ENCODE data around the gene PRG2. TPM values are rescaled to one million over a fixed set of nuclear protein-coding genes. Genes with fewer than 3 reads are reported as not detected.

The PRG2 gene
- total and polyA plus RNA-seq, 10 donors: 1.4 to 10.5 (median 3.7) TPM; not detected in 1

DNA sequence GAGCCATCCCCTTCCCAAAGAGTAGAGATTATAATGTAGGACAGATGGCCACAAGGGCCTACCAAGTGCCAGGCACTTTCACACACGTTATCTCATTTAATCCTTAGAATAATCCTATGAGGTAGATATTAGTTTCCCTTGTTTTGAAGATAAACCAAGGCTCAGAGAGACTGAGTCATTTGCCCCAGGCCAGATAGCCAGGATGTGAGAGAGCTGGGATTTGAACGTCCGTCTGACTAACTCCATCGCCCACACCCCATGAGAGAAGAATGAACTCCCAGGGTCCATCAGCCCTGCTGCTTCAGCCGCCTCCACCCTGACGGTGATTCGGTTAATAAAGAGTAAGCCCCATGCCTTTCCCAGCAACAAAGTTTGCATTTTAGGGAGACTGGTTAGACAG, 20.2 kb downstream of the PRG2 start:
- Histone ChIP-seq H3K4me3 (no peak overlapping the region), H3K27me3 (replicated peaks in 1 of 7) (no peaks in the 10 kb centered on the region), H3K4me1 (peaks cover 0 to 11% (median 0%) of the 10 kb centered on the region in 6 donors), H3K27ac (no peak overlapping the region), H3K36me3 (no peaks in the 10 kb centered on the region), H3K9me3 (no peaks in the 10 kb centered on the region)
- no peak for TF ChIP-seq POLR2AphosphoS5 (IDR thresholded peaks at IDR 0.05)
- no peak for TF ChIP-seq POLR2A (IDR thresholded peaks at IDR 0.05)
- TF ChIP-seq, protein P1, sequence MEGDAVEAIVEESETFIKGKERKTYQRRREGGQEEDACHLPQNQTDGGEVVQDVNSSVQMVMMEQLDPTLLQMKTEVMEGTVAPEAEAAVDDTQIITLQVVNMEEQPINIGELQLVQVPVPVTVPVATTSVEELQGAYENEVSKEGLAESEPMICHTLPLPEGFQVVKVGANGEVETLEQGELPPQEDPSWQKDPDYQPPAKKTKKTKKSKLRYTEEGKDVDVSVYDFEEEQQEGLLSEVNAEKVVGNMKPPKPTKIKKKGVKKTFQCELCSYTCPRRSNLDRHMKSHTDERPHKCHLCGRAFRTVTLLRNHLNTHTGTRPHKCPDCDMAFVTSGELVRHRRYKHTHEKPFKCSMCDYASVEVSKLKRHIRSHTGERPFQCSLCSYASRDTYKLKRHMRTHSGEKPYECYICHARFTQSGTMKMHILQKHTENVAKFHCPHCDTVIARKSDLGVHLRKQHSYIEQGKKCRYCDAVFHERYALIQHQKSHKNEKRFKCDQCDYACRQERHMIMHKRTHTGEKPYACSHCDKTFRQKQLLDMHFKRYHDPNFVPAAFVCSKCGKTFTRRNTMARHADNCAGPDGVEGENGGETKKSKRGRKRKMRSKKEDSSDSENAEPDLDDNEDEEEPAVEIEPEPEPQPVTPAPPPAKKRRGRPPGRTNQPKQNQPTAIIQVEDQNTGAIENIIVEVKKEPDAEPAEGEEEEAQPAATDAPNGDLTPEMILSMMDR (IDR thresholded peaks at IDR 0.05 in 8 of 11, conservative IDR thresholded peaks at IDR 0.05 in 3 of 11): no peak
- DNase-seq: no peak
- WGBS, 5 donors: 87 to 95% (median 94%) methylated on average over 7 of the region's 7 CpGs
- intact Hi-C loops (cut with DNase I; ENCODE audit: low total_unique reads): no loop called here

DNA sequence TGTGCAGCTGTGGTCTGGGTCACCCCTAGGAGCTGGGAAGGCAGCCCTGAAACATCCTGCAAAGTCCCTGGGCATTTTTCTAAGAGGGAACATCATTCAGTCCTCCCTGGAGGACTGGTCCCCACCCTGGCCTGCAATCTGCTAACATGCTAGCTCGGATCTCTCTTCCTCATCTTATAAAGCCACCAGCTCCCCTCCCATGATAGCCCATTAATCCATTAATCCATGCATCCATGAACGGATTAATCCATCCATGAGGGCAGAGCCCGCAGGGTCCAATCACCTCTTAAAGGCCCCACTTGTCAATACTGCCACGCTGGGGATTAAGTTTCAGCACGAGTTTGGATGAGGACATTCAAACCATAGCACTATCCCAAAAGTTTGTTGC, 21.6 kb downstream of the PRG2 start:
- DNase-seq: no peak
- H3K4me1 ChIP-seq: peaks cover 0 to 11% (median 0%) of the 10 kb centered on the region in 6 donors
- no peak overlapping the region for H3K27ac ChIP-seq
- H3K4me3 ChIP-seq: no peak overlapping the region
- no peaks in the 10 kb centered on the region for H3K27me3 ChIP-seq (replicated peaks in 1 of 7)
- intact Hi-C loops (cut with DNase I; ENCODE audit: low total_unique reads): no loop called here
- TF ChIP-seq POLR2A (IDR thresholded peaks at IDR 0.05): no peak
- TF ChIP-seq POLR2AphosphoS5 (IDR thresholded peaks at IDR 0.05): no peak
- TF ChIP-seq, protein P1 (IDR thresholded peaks at IDR 0.05 in 8 of 11, conservative IDR thresholded peaks at IDR 0.05 in 3 of 11): no peak
- H3K36me3 ChIP-seq: no peaks in the 10 kb centered on the region
- 61 to 78% (median 69%) methylated on average over 5 of the region's 5 CpGs for WGBS, 5 donors
- no peaks in the 10 kb centered on the region for H3K9me3 ChIP-seq

DNA sequence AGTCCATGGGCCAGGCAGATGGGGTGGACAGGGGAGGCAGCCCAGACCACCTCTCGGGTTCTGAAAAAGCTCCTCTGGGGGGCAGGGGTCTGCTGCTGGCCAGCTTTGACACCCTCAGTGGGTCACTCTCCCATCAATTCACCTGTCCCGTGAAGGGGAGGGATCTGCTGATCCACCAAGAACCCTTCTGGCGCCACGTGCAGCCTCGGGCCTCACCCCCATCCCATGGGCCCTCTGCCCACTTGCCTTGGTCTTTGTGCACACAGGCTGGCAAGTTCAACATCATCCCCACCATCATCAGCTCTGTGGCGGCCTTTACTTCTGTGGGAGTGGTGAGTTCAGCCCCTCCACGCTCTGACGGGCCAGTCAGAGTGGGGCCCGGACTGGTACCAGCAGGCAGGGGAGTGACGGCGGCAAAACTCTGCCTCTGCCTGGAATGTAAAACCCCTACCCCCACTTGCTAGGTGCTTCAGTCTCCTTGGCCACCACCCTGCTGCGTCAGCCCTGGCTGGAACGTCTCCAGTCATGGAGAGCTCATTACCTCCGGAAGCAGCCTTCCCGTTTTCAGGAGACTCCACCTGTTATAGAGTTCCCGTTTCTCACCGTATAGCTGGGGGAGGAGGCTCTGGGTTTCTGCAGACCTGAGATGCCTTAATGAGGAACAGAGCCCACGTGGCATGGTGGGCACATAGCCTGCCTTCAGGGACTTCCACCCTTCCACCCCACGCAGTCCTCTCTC, 22.2 kb downstream of the PRG2 start:
- WGBS, 5 donors: 37 to 59% (median 52%) methylated on average over 10 to 19 of the region's 19 CpGs
- H3K4me1 ChIP-seq: peaks cover 0 to 11% (median 0%) of the 10 kb centered on the region in 6 donors
- no peaks in the 10 kb centered on the region for H3K36me3 ChIP-seq
- no peaks in the 10 kb centered on the region for H3K9me3 ChIP-seq
- no peak for TF ChIP-seq POLR2AphosphoS5 (IDR thresholded peaks at IDR 0.05)
- TF ChIP-seq POLR2A (IDR thresholded peaks at IDR 0.05): no peak
- TF ChIP-seq, protein P1 (IDR thresholded peaks at IDR 0.05 in 8 of 11, conservative IDR thresholded peaks at IDR 0.05 in 3 of 11): no peak
- H3K27me3 ChIP-seq (replicated peaks in 1 of 7): no peaks in the 10 kb centered on the region
- intact Hi-C loops (cut with DNase I; ENCODE audit: low total_unique reads): no loop called here
- no peak overlapping the region for H3K4me3 ChIP-seq
- no peak overlapping the region for H3K27ac ChIP-seq
- no peak for DNase-seq

DNA sequence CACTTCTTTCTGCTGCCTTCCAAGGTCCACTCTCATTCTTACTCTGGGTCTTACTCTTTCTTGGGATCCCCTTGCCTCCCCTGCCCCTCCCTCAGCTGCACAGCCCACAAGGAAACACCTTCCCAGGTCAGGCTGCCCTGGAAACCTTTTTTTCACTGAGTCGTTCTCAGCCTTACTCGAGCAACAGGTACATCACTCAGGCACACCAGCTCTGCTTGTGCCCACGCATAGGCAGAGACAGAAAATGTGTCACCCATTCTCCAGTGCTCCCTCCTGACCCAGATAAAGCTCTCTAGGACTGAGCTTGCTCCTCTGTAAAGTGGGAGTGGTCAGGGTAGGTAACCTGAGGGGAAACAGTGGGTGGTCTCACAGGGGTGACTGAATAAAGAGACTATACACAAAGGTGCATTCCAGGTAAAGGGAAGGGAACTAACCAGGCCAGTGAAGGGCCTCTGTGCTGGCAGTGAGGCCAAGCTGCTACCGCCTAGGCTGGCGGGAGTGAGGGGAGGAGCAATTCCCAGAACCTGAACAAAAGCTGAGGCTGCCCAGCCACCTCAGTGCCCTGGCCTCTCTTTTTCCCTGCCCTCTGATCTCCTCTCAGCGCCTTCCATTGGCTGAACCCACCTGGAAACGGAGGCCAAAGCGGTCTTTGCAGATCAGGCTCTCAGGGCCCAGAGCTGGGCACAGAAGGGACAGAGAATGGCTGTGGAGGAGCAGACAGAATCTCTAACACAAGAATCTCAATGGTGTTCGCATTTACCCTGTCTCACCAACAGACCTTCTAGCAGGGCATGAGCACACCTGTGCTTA, 25.4 kb downstream of the PRG2 start:
- H3K4me1 ChIP-seq: peaks cover 0 to 11% (median 0%) of the 10 kb centered on the region in 6 donors
- WGBS, 5 donors: 75 to 87% (median 84%) methylated on average over 9 of the region's 9 CpGs
- H3K36me3 ChIP-seq: no peaks in the 10 kb centered on the region
- no peak for DNase-seq
- no peaks in the 10 kb centered on the region for H3K9me3 ChIP-seq
- H3K27me3 ChIP-seq (replicated peaks in 1 of 7): no peaks in the 10 kb centered on the region
- no peak overlapping the region for H3K4me3 ChIP-seq
- H3K27ac ChIP-seq: no peak overlapping the region
- intact Hi-C loops (cut with DNase I; ENCODE audit: low total_unique reads): no loop called here
- TF ChIP-seq, protein P1 (IDR thresholded peaks at IDR 0.05 in 8 of 11, conservative IDR thresholded peaks at IDR 0.05 in 3 of 11): no peak
- TF ChIP-seq POLR2A (IDR thresholded peaks at IDR 0.05) (no peak), POLR2AphosphoS5 (IDR thresholded peaks at IDR 0.05) (no peak)

Measured in spleen (tissue), 11 donors.